GM19328 (cell line): ENCODE data around the gene PPP1R26.
"Not testable (repeated sequence)": the region's sequence is repeated elsewhere in the genome, so short reads cannot be mapped to it uniquely, and the experiment has no call there.

Experiments
- ATAC-seq: cut with Tn5 transposase; IDR thresholded peaks from one replicate; pipeline ENCODE4 v1.9.1; 2021; ENCODE audit warnings: mild to moderate bottlenecking, moderate library complexity; ENCODE audit not compliant: unreplicated experiment

PPP1R26 gene

DNA sequence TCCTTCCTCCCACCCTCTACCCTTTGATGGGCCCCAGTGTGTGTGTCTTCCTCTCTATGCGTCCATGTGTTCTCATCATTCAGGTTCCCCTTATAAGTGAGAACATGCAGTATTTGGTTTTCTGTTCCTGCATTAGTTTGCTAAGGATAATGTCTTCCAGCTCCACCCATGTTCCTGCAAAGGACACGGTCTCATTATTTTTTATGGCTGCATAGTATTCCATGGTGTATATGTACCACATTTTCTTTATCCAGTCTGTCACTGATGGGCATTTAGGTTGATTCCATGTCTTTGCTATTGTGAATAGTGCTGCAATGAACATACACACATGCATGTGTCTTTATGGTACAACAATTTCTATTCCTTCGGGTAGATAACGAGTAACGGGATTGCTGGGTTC is 21.1 kb upstream of the PPP1R26 start:
- ATAC-seq, result not testable (repeated sequence)

DNA sequence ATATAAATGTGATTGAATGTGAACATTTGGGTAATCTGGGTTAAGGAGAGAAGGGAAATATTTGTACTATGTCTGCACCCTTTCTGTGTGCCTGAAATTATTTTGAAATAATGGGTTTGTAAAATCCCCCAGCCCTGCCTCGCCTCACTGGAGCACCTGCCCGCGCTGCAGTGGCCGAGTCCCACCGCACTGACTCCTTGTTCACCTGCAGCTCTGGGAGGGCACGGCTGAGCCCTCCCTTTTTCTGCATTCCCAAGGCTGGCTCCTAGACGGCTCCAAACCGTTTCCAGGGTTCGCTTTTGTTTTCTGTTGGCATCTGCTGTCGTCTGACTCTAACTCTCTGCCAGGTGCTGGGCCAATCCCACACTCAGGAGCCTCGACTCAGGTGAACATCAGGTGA is 17.6 kb upstream of the PPP1R26 start:
- no peak for ATAC-seq

DNA sequence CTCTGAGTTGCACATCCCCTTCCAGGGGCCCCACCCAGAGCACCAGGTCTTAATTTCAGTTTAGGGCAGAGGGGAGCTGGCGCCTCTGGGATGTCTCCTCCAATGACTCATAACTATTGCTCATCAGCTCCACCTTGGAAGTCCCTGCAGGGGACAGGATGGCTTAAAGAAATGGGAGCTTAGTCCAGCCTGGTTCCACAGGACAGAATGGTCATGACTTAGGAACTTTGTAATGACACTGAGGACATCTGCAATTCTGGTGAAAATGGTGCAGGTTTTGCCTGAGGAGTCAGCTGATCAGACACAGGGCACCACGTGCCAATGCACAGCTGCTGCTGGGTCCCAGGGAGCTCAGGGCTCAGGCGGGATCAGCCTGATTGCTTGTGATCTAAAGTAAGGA is 16.4 kb upstream of the PPP1R26 start:
- no peak for ATAC-seq

GRCh38 chr9:135464181-135464580 is 15.4 kb upstream of the PPP1R26 start:
- ATAC-seq, result no peak

DNA sequence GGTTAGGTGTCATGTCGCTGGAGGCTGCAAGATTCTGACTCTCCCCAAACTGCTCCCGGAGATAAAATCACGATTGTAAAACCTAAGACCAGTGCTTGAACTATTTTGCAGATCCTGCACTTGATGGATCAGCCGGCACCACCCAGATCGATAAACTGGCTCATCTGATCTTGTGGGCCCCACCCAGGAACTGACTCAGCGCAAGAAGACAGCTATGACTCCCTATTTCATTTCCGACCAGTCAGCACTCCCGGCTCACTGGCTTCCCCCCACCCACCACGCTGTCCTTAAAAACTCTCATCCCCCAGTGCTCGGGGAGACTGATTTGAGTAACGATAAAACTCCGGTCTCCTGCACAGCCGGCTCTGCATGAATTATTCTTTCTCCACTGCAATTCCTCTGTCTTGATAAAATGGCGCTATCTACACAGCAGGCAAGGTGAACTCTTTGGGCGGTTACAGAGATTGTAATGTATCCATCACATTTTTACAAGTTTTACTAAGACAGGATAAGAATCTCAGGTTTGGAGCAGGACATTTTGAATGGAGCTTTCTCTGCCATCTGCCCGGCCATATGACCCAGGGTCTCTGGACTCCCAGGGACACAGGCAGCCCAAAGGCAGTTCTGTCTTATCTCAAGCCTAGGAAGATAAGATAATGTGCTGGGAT is 10.6 kb upstream of the PPP1R26 start:
- ATAC-seq, result no peak

DNA sequence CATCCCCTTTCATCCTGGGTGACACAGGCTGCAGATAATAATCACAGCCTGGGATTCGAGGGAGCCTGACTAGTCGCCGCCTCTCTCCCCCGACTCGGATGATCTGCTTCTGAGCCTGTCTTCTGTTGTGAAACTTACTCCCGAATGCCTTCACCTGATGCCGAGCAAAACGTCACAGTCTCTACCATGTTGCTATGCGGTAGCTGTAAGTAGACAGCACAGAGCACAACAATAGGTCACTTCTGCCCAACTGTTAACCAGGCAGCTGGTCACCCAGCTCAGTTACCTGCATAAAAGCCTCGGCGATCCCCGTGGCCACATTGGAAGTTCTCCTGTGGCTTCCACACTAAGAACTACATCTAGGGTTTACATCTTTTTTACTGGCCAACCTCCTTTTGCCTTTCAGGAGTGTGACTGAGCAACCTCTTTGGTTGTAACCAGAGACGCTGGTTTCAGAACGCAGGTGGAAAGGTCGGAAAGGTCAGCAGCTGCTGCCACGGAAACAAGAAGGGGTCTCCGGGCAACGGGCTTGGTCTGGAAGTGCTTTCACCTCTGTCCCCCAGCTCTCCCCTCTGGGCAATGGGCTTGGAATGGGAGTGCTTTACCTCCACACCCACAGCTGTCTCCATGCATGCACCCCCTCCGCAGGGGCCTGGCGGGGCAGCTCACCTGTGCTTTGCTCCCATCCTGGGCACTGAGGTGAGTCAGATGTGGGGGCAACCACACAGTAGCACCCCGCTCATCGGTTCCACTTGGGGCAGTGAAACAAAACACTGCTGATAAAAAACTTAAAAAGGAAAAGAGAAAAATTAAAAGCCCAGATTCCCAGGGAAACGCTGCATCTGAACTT is 7.6 kb upstream of the PPP1R26 start:
- no peak for ATAC-seq

GRCh38 chr9:135473972-135474543 is 5.5 kb upstream of the PPP1R26 start:
- ATAC-seq, result no peak

- no peak for ATAC-seq
Observed at GRCh38 chr9:135474915-135475314, 4.7 kb upstream of the PPP1R26 start.

- no peak for ATAC-seq
Observed at GRCh38 chr9:135476561-135477355, 2.8 kb upstream of the PPP1R26 start.

- no peak for ATAC-seq
Observed at GRCh38 chr9:135478191-135478590, 1.4 kb upstream of the PPP1R26 start.

DNA sequence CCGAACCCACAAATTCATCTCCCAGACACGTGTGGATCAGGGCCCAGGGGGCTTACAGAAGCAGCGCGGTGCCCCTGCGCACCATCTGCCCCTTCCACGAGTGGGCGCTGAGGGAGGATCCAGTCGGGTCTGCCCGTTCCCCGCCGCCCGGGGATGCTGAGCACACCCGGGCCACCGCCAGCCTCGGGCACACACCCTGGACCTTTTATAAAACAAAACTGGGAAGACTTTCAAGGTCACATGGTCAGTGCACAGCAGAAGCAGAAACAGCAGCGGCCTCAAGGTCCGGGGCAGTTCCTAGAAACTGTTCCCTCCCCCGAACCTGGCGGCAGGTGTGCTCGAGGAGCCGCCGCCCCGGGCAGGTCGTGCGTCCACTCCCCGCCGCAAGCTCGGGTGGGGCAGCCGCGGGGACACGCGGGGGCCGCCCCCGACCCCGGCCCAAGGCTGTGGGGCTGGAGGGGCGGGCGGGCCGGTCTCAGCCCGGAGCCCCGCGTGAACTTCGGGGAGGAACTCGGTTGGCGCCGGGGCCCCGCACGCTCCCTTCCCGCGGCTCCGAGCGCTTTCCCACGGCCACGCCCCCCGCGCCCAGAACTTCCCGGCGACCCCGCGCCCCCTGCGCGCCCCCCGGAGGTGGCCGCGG is 633 bp upstream of the PPP1R26 start:
- ATAC-seq, result no peak

DNA sequence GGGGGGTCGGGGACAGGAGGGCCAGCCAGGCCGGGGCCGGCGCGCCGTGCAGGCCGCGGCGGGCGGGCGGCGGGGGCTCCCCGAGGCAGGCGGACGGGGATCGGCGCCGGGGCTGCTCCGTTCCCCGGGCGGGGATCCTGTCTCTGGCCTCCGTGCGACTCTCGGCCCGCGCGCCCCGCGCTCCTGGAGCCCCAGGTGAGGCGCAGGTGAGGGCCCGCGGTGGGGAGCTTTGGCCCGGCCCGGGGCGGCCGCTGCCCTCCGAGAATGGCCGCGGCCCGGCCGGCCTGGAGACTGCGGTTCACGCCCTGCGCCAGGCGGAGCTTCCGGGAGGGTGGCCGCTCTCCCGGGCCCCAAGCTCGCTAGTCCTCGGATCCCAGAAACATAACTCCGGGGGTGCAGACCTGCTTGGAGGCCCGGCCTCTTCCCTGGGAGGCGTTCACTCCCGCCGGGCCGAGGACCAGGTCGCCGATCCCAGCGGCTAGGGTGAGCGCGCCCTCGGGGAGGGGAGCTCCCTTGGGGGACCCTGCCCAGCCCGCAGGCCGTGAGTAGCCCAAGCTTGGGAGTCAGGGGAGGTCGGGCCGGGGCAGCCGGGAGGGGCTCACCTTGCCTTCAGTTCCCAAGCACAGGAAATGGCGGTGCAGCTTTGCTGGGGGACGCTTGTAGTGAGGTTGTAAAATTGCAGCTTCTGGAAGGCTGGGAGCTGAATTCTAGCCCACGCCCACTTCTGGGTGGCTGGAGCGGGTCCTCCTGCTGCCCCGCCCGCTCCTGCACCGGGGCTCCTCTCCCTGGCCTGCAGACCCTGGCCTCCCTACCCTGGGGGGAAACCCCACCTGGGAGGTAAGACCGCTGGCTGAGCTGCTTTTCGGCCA is 723 bp downstream of the PPP1R26 start:
- no peak for ATAC-seq

- no peak for ATAC-seq
Observed at GRCh38 chr9:135480940-135481310, 1.3 kb downstream of the PPP1R26 start.

DNA sequence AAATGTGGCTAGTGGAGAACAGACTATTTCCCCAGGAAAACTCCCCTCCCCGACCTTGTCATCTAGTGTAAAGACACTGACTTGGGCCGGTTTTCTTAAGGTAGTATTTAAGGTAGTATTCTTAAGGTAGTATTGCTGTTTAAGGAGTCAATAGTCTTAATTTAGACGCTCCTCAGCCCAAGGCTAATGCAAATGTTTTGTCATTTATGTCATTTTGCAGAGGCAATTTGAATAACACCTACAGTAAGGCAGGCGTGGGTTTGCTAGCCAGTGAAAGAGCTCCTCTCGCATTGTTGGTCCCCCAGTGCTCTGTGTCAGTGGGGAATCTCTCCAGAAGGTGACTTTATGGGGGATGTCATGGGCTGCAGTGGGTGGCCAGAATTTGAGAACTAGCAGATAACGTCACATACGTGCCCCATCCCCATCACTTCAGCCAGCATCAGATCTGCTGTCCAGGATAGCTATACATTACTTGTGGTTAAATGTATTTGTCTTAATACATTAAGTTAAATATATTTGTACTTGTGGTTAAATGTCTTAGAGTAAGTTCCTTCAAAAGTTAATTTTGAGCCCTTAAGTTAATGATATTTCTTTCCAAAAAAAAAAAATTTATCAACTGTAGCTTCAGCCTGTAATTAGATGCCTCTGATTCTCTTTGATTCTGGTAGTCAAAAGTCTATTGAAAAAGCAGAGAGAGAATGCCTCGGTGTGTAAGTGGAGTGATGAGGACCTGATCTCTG is 2.6 kb downstream of the PPP1R26 start:
- no peak for ATAC-seq

DNA sequence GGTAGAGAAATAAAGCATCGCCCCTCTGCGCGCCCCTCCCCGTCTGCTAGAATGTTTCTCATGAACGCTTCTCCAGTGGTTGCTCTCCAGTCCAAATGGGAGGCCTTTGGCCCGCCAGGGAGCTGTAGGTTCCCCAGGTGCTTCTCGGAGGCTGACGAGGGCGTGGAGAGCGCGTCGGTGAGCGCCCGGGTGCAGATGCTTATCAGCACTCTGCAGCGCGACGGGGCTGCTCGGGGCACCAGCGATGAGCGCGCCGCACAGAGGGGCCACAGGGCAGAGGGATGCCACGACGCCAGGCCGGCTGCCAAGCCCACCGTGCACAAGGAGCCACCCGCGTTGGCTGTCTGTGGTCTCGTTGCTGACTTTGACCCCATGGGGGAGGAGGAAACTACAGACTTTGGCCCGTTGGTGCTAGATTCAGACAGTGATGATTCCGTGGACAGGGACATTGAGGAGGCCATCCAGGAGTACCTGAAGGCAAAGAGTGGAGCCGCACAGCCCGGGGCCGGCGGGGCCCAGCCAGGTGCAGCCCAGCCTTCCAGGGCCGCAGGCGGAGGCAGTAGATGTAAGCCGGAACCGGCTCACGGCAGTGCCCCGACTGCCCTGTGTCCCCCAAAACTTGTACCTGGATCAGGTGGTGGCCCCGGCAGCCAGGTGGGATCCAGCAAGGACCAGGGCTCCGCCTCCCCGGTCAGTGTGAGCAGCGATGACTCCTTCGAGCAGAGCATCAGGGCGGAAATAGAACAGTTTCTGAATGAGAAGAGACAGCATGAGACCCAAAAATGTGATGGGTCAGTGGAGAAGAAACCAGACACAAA is 5.1 kb downstream of the PPP1R26 start:
- no peak for ATAC-seq

GRCh38 chr9:135485385-135485784 is 5.8 kb downstream of the PPP1R26 start:
- ATAC-seq, result no peak

DNA sequence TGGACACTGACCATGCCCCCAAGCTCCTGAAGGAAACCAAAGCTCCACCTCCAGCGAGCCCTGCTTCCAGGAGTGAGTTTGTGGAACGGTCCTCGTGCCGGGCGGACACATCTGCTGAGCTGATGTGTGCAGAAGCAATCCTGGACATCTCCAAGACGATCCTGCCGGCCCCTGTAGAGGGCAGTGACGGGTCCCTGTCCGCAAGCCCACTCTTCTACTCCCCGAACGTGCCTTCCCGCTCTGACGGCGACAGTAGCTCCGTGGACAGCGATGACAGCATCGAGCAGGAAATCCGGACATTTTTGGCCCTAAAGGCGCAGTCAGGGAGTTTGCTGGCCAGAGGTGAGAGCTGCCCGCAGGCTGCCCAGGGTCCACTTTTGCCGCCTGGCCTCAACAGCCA is 6.2 kb downstream of the PPP1R26 start:
- ATAC-seq, result no peak

- no peak for ATAC-seq
Observed at GRCh38 chr9:135486267-135487065, 6.9 kb downstream of the PPP1R26 start.
